GM12878 (cell line): Measurements from ENCODE around the gene ERP29. TPM values are rescaled to one million over a fixed set of nuclear protein-coding genes. Genes with fewer than 3 reads are reported as not detected.

Source experiments
- ATAC-seq: fragments of 200-7000 bp; cut with Tn5 transposase; 3 replicates; pipeline ENCODE4 v1.9.1; 2020; ENCODE audit warnings: mild to moderate bottlenecking, moderate library complexity
- BruUV-seq: library from RNA; stranded (reverse); fragments of 400-500 nt; replicated peaks from 2 replicates; lab custom pipeline; 2021; lab: Mats Ljungman, UMichigan
- CTCF ChIA-PET: fragments of 300-600 bp; sonication (Branson Sonifier 250); formaldehyde crosslinking; extraction: SDS; loops from one replicate; lab custom pipeline; 2021; ENCODE audit warnings: inconsistent platforms; lab: Yijun Ruan, JAX
- POLR2A ChIA-PET: fragments of 350-600 bp; formaldehyde crosslinking; extraction: SDS; loops from one replicate; lab custom pipeline; 2021; ENCODE audit warnings: inconsistent platforms; lab: Charles Lee
- RAD21 ChIA-PET: fragments of 300-600 bp; sonication (Branson Sonifier 250); formaldehyde crosslinking; loops from one replicate; lab custom pipeline; 2023; ENCODE audit warnings: antibody characterized with exemption; ENCODE audit not compliant: unreplicated experiment; lab: Charles Lee
- SMC1A ChIA-PET: fragments of 300-600 bp; sonication (Branson Sonifier 250); formaldehyde crosslinking; loops from one replicate; lab custom pipeline; 2023; ENCODE audit not compliant: unreplicated experiment, uncharacterized antibody; lab: Charles Lee
- DNase-seq: peaks from one replicate; pipeline ENCODE4 v3.0.0-alpha.2; 2011; ENCODE audit warnings: low read depth, low spot score
- FAIRE-seq: peaks from 3 replicates; lab custom pipeline; 2011; peaks lifted over from hg19 to GRCh38; lab: Jason Lieb, UNC
- H2AFZ ChIP-seq: 2 replicates; pipeline ENCODE4 v1.6.0; 2011; ENCODE audit warnings: low read depth, low read length, control low read depth; ENCODE audit not compliant: control insufficient read depth
- H3K27ac ChIP-seq: 2 replicates; pipeline ENCODE4 v1.5.1; 2011; ENCODE audit warnings: control low read depth; ENCODE audit not compliant: control insufficient read depth, insufficient read depth
- H3K27me3 ChIP-seq, 2 experiments: replicated peaks in 1 of 2; 2 replicates each; pipeline versions ENCODE4 v1.6.0 to v1.6.1; 2011; ENCODE audit warnings: low read length in 1 of 2; ENCODE audit not compliant: control insufficient read depth in 2 of 2, insufficient read depth in 2 of 2
- H3K36me3 ChIP-seq, 2 experiments: 2 replicates each; pipeline ENCODE4 v1.5.1; 2011; ENCODE audit warnings: low read length in 1 of 2; ENCODE audit not compliant: control insufficient read depth in 2 of 2, insufficient read depth in 2 of 2
- H3K4me1 ChIP-seq: 2 replicates; pipeline ENCODE4 v1.6.1; 2011; ENCODE audit warnings: mild to moderate bottlenecking, low read length, moderate library complexity, mixed read lengths; ENCODE audit not compliant: control insufficient read depth, insufficient read depth
- H3K4me2 ChIP-seq: 2 replicates; pipeline ENCODE4 v1.6.0; 2011; ENCODE audit warnings: control low read depth; ENCODE audit not compliant: control insufficient read depth, insufficient read depth
- H3K4me3 ChIP-seq: fragments of 200-600 bp; sonication (generic); 2 replicates; pipeline ENCODE4 v1.5.1; 2016
- H3K79me2 ChIP-seq: 2 replicates; pipeline ENCODE4 v1.6.0; 2011; ENCODE audit warnings: low read length; ENCODE audit not compliant: control insufficient read depth, insufficient read depth
- H3K9ac ChIP-seq: 2 replicates; pipeline ENCODE4 v1.8.0; 2011; ENCODE audit warnings: low read length, control low read depth, mixed read lengths; ENCODE audit not compliant: control insufficient read depth, insufficient read depth
- H3K9me3 ChIP-seq: replicated peaks from 3 replicates; pipeline ENCODE4 v1.5.1; 2011; ENCODE audit warnings: mild to moderate bottlenecking, low read length; ENCODE audit not compliant: control insufficient read depth, insufficient read depth
- H4K20me1 ChIP-seq: 2 replicates; pipeline ENCODE4 v1.6.0; 2011; ENCODE audit not compliant: control insufficient read depth, insufficient read depth
- ATF2 ChIP-seq: IDR thresholded peaks from 2 replicates; pipeline ENCODE4 v1.6.1; 2012; ENCODE audit warnings: low read length, inconsistent platforms
- BCL3 ChIP-seq: IDR thresholded peaks from 2 replicates; pipeline ENCODE4 v1.6.1; 2011; ENCODE audit warnings: borderline replicate concordance, low read depth, mild to moderate bottlenecking, moderate library complexity, low read length; ENCODE audit not compliant: insufficient read depth, poor library complexity, severe bottlenecking
- ETV6 ChIP-seq, 2 experiments: fragments of 450-650 bp in 1 of 2; IDR thresholded peaks in 1 of 2; conservative IDR thresholded peaks in 1 of 2; 2 replicates each; pipeline ENCODE4 v1.6.1; 2014; ENCODE audit warnings: antibody characterized with exemption in 1 of 2, borderline replicate concordance in 1 of 2, low read depth in 1 of 2, mild to moderate bottlenecking in 1 of 2, moderate library complexity in 1 of 2
- FOXM1 ChIP-seq: IDR thresholded peaks from 2 replicates; pipeline ENCODE4 v1.6.1; 2012; ENCODE audit warnings: low read depth, mild to moderate bottlenecking, inconsistent platforms, low read length, moderate library complexity
- GABPA ChIP-seq: IDR thresholded peaks from 2 replicates; pipeline ENCODE4 v1.6.1; 2014; ENCODE audit warnings: antibody characterized with exemption, low read depth, mild to moderate bottlenecking, inconsistent platforms
- HDGF ChIP-seq: fragments of 450-650 bp; IDR thresholded peaks from 2 replicates; pipeline ENCODE4 v1.6.1; 2016; ENCODE audit warnings: antibody characterized with exemption
- IKZF1 ChIP-seq: fragments of 450-650 bp; conservative IDR thresholded peaks from 2 replicates; pipeline ENCODE4 v1.6.1; 2017; ENCODE audit warnings: antibody characterized with exemption, mild to moderate bottlenecking
- MEF2B ChIP-seq: fragments of 450-650 bp; IDR thresholded peaks from 2 replicates; pipeline ENCODE4 v1.6.1; 2018; ENCODE audit warnings: mild to moderate bottlenecking, moderate library complexity; ENCODE audit not compliant: partially characterized antibody, poor library complexity, severe bottlenecking
- MLLT1 ChIP-seq: fragments of 450-650 bp; IDR thresholded peaks from 2 replicates; pipeline ENCODE4 v1.6.1; 2016; ENCODE audit warnings: mild to moderate bottlenecking
- MYB ChIP-seq: fragments of 150-350 bp; IDR thresholded peaks from 2 replicates; pipeline ENCODE4 v1.6.1; 2014; ENCODE audit warnings: mild to moderate bottlenecking, low read depth, low read length, borderline replicate concordance
- NFYA ChIP-seq: IDR thresholded peaks from 2 replicates; pipeline ENCODE4 v1.6.1; 2011; ENCODE audit warnings: low read depth, mild to moderate bottlenecking, low read length, improper control_type of control experiment, borderline replicate concordance
- NR2C2 ChIP-seq: IDR thresholded peaks from 2 replicates; pipeline ENCODE4 v1.6.1; 2011; ENCODE audit warnings: borderline replicate concordance, low read depth; ENCODE audit not compliant: control insufficient read depth, insufficient read length
- POLR2AphosphoS2 ChIP-seq: IDR thresholded peaks from 2 replicates; pipeline ENCODE4 v1.6.1; 2011; ENCODE audit warnings: low read depth, mild to moderate bottlenecking, low read length, improper control_type of control experiment, moderate library complexity
- SIX5 ChIP-seq: IDR thresholded peaks from 2 replicates; pipeline ENCODE4 v1.6.1; 2011; ENCODE audit warnings: mild to moderate bottlenecking, low read depth, low read length, moderate library complexity; ENCODE audit not compliant: severe bottlenecking
- SREBF2 ChIP-seq: IDR thresholded peaks from 2 replicates; pipeline ENCODE4 v1.6.1; 2012; ENCODE audit warnings: mild to moderate bottlenecking, low read length
- STAT3 ChIP-seq: IDR thresholded peaks from 2 replicates; pipeline ENCODE4 v1.6.1; 2011; ENCODE audit warnings: low read depth, low read length, improper control_type of control experiment
- TARDBP ChIP-seq: IDR thresholded peaks from 2 replicates; pipeline ENCODE4 v1.6.1; 2016; ENCODE audit warnings: borderline replicate concordance
- ZNF207 ChIP-seq: fragments of 450-650 bp; IDR thresholded peaks from 2 replicates; pipeline ENCODE4 v1.6.1; 2014; ENCODE audit warnings: antibody characterized with exemption, mild to moderate bottlenecking, borderline replicate concordance
- ZNF217 ChIP-seq: fragments of 450-650 bp; IDR thresholded peaks from 2 replicates; pipeline ENCODE4 v1.6.1; 2017; ENCODE audit warnings: antibody characterized with exemption, mild to moderate bottlenecking
- ZSCAN29 ChIP-seq: fragments of 450-650 bp; IDR thresholded peaks from 2 replicates; pipeline ENCODE4 v1.6.1; 2017; ENCODE audit warnings: mild to moderate bottlenecking, moderate library complexity
- WGBS: methylation state at CpG from one replicate; pipeline ENCODE4 v1.1.6; 2016; ENCODE audit warnings: low lambda C conversion rate; ENCODE audit not compliant: insufficient replicate concordance, insufficient coverage; ENCODE audit errors: missing lambda C conversion rate; 5-methylcytosine and 5-hydroxymethylcytosine counted together
- in situ Hi-C: fragments of 300-500 bp; cut with MboI; formaldehyde crosslinking; loops from 9 replicates; pipeline ENCODE4 v1.14.3; 2018; ENCODE audit warnings: mixed read lengths
- intact Hi-C: fragments of 100-400 bp; cut with micrococcal nuclease; formaldehyde crosslinking; loops from one replicate; pipeline ENCODE4 v1.14.2; 2022; ENCODE audit not compliant: unreplicated experiment
- polyA plus RNA-seq, 11 experiments: library from polyadenylated mRNA; depleted of rRNA in 4 of 11; unstranded in 6 of 11; stranded (reverse) in 5 of 11; fragments of >200 nt; fragmentation: Nextera tagmentation in 4 of 11; fragmentation: Illumina TruSeq in 1 of 11; extraction: Ambion mirVana in 4 of 11; extraction: Trizol in 1 of 11; gene quantifications; 1 replicate in 1 of 11; 2 replicates in 10 of 11; pipeline versions ENCODE4 v1.2.1 to v1.2.3, GENCODE V29; 2011 to 2016; ENCODE audit warnings: inconsistent platforms in 2 of 11, missing spikeins in 2 of 11, low read depth in 1 of 11
- total RNA-seq, 4 experiments: library from RNA; depleted of rRNA in 3 of 4; stranded (reverse); fragments of >200 nt in 3 of 4; fragmentation: Illumina TruSeq in 1 of 4; extraction: Trizol in 1 of 4; gene quantifications; 2 replicates each; pipeline versions ENCODE4 v1.2.1 to v1.2.3, GENCODE V29; 2013 to 2021

ERP29 gene
- total and polyA plus RNA-seq, 10 of the 15 experiments (the other 5 are each of a cell fraction or from before 2014, with no cell fraction given): 46.7 to 146 (median 107) TPM

- CTCF ChIA-PET: no interaction called here
- RAD21 ChIA-PET: interaction anchor here (0.6 kb wide), 1 partner anchor 74 kb away, joined by 5 read pairs; no protein-coding TSS in a partner anchor
- POLR2A ChIA-PET: interaction anchor here (0.6 kb wide), 1 partner anchor 27 kb away, joined by 3 read pairs; no protein-coding TSS in a partner anchor
- H2AFZ ChIP-seq: no peak overlapping the region
- H3K27ac ChIP-seq: no peak overlapping the region
- H3K36me3 ChIP-seq: peaks cover 16 to 31% of the 10 kb centered on the region in 2 experiments
- in situ Hi-C loops (no loop called here), intact Hi-C loops (loop anchor here (10.0 kb wide), 1 partner anchor 366 kb away; the partner anchor contains the start of gene HECTD4)
- H3K9ac ChIP-seq: no peak overlapping the region
- 100% methylated on average over 2 of the region's 2 CpGs for WGBS
- TF ChIP-seq FOXM1: no peak
- no peak for TF ChIP-seq ATF2
- TF ChIP-seq HDGF: no peak
- no peak for TF ChIP-seq MYB
- TF ChIP-seq MLLT1: no peak
- TF ChIP-seq IKZF1: no peak
- TF ChIP-seq MEF2B: no peak
- no peak for TF ChIP-seq ZNF217
- TF ChIP-seq STAT3: no peak
- no peak for TF ChIP-seq SIX5
- no peak for TF ChIP-seq SREBF2
- no peak for TF ChIP-seq GABPA
- TF ChIP-seq ZNF207: no peak
- TF ChIP-seq NFYA: no peak
- TF ChIP-seq POLR2AphosphoS2: no peak
- TF ChIP-seq TARDBP: no peak
- no peak for TF ChIP-seq ETV6 (conservative IDR thresholded peaks at IDR 0.05 in 1 of 2, IDR thresholded peaks at IDR 0.05 in 1 of 2; ENCODE audit: borderline replicate concordance in 1 of 2, low read depth in 1 of 2)
- no peak for TF ChIP-seq BCL3
- TF ChIP-seq NR2C2: no peak
- TF ChIP-seq ZSCAN29: no peak
- no peaks in the 10 kb centered on the region for H3K27me3 ChIP-seq
- H3K4me1 ChIP-seq: peaks cover 9% of the 10 kb centered on the region; the same call in 1 of the 2 replicates
- no TSS peak for BruUV-seq
- H4K20me1 ChIP-seq: peaks cover 13% of the 10 kb centered on the region; the same call in 1 of the 2 replicates
- SMC1A ChIA-PET: no interaction called here
- H3K4me2 ChIP-seq: no peak overlapping the region; the same call in 1 of the 2 replicates
- H3K79me2 ChIP-seq: peaks cover 58% of the 10 kb centered on the region
- no peak for DNase-seq
- peaks cover 2% of the 10 kb centered on the region; the same call in 2 of the 3 replicates for H3K9me3 ChIP-seq
- H3K4me3 ChIP-seq: no peak overlapping the region
- FAIRE-seq: no peak
- ATAC-seq: no peak
Measured at GRCh38 chr12:112018571-112019237, 5.5 kb downstream of the ERP29 start.
